ENCODE data around the gene TSPAN5.

The TSPAN5 gene

GRCh38 chr4:98516441-98517217 lies 141.8 kb downstream of the TSPAN5 start:
- no peak overlapping the region for H3K9ac ChIP-seq (ENCODE audit: low read depth, low read length, poor library complexity)
- no peak overlapping the region for H4K8ac ChIP-seq (ENCODE audit: low read depth, low read length)
- DNase-seq (ENCODE audit: low spot score), result no peak
- no peak overlapping the region for H4K91ac ChIP-seq (ENCODE audit: low read depth, low read length, poor library complexity)
- H3K27ac ChIP-seq (replicated peaks; ENCODE audit: low read length), result no peak overlapping the region
- H2BK120ac ChIP-seq (ENCODE audit: low read depth, low read length), result no peak overlapping the region
- no peaks in the 10 kb centered on the region for H3K79me1 ChIP-seq (ENCODE audit: low read depth, low read length)
- H3K4me1 ChIP-seq (ENCODE audit: control insufficient read depth in 2 of 2, insufficient read depth in 1 of 2, low read depth in 1 of 2, low read length in 2 of 2), result peaks cover 7 to 11% of the 10 kb centered on the region in 2 donors
- no peak overlapping the region for H2AFZ ChIP-seq (ENCODE audit: low read length)
- no peak overlapping the region for H2BK12ac ChIP-seq (ENCODE audit: low read length)
- no peak overlapping the region for H2BK5ac ChIP-seq (ENCODE audit: low read length)
- no peak overlapping the region for H3K14ac ChIP-seq (ENCODE audit: low read length)
- H3K9me3 ChIP-seq (replicated peaks in 1 of 2; ENCODE audit: control insufficient read depth in 2 of 2, insufficient read depth in 1 of 2, low read depth in 1 of 2, low read length in 2 of 2), result no peaks in the 10 kb centered on the region
- no peaks in the 10 kb centered on the region for H3K36me3 ChIP-seq (replicated peaks in 1 of 2; ENCODE audit: control insufficient read depth in 2 of 2, insufficient read depth in 2 of 2, low read length in 2 of 2)
- H2AK5ac ChIP-seq (ENCODE audit: low read depth, low read length), result no peak overlapping the region
- H3K4me3 ChIP-seq (ENCODE audit: low read length in 2 of 2), result no peak overlapping the region
- no peak overlapping the region for H3K18ac ChIP-seq (ENCODE audit: low read length)
- WGBS, 2 donors (ENCODE audit: extremely low coverage in 2 of 2, insufficient read length in 2 of 2, insufficient replicate concordance in 1 of 2), result no CpG with 5 or more reads among the region's 5 CpGs
- H2BK15ac ChIP-seq (ENCODE audit: low read length), result no peak overlapping the region
- H3K4ac ChIP-seq (ENCODE audit: low read length), result no peak overlapping the region
- H3K27me3 ChIP-seq (ENCODE audit: control insufficient read depth in 3 of 3, insufficient read depth in 3 of 3, low read depth in 1 of 3, low read length in 3 of 3), result no peaks in the 10 kb centered on the region
- H3K4me2 ChIP-seq (ENCODE audit: insufficient read depth, low read length, poor library complexity, severe bottlenecking), result no peak overlapping the region
- H3K23ac ChIP-seq (ENCODE audit: low read depth, low read length, poor library complexity), result no peak overlapping the region

- Histone ChIP-seq H3K27ac (replicated peaks; ENCODE audit: low read length) (no peak overlapping the region), H3K4me3 (ENCODE audit: low read length in 2 of 2) (no peak overlapping the region), H3K36me3 (replicated peaks in 1 of 2; ENCODE audit: control insufficient read depth in 2 of 2, insufficient read depth in 2 of 2, low read length in 2 of 2) (no peaks in the 10 kb centered on the region), H2BK15ac (ENCODE audit: low read length) (no peak overlapping the region), H4K91ac (ENCODE audit: low read depth, low read length, poor library complexity) (no peak overlapping the region), H3K23ac (ENCODE audit: low read depth, low read length, poor library complexity) (no peak overlapping the region), H4K8ac (ENCODE audit: low read depth, low read length) (no peak overlapping the region), H3K9ac (ENCODE audit: low read depth, low read length, poor library complexity) (no peak overlapping the region), H3K14ac (ENCODE audit: low read length) (no peak overlapping the region), H2AK5ac (ENCODE audit: low read depth, low read length) (no peak overlapping the region), H3K79me1 (ENCODE audit: low read depth, low read length) (no peaks in the 10 kb centered on the region), H3K27me3 (ENCODE audit: control insufficient read depth in 3 of 3, insufficient read depth in 3 of 3, low read depth in 1 of 3, low read length in 3 of 3) (no peaks in the 10 kb centered on the region), H2BK12ac (ENCODE audit: low read length) (no peak overlapping the region), H3K4me1 (ENCODE audit: control insufficient read depth in 2 of 2, insufficient read depth in 1 of 2, low read depth in 1 of 2, low read length in 2 of 2) (peaks cover 7 to 11% of the 10 kb centered on the region in 2 donors), H2AFZ (ENCODE audit: low read length) (no peak overlapping the region), H3K9me3 (replicated peaks in 1 of 2; ENCODE audit: control insufficient read depth in 2 of 2, insufficient read depth in 1 of 2, low read depth in 1 of 2, low read length in 2 of 2) (no peaks in the 10 kb centered on the region), H3K4ac (ENCODE audit: low read length) (no peak overlapping the region), H2BK5ac (ENCODE audit: low read length) (no peak overlapping the region), H2BK120ac (ENCODE audit: low read depth, low read length) (no peak overlapping the region), H3K18ac (ENCODE audit: low read length) (no peak overlapping the region), H3K4me2 (ENCODE audit: insufficient read depth, low read length, poor library complexity, severe bottlenecking) (no peak overlapping the region)
- WGBS, 2 donors (ENCODE audit: extremely low coverage in 2 of 2, insufficient read length in 2 of 2, insufficient replicate concordance in 1 of 2), result no CpG with 5 or more reads among the region's 3 CpGs
- no peak for DNase-seq (ENCODE audit: low spot score)
Observed at GRCh38 chr4:98516042-98516440, 142.4 kb downstream of the TSPAN5 start.

GRCh38 chr4:98515470-98515809 lies 143.0 kb downstream of the TSPAN5 start:
- no peaks in the 10 kb centered on the region for H3K79me1 ChIP-seq (ENCODE audit: low read depth, low read length)
- H3K36me3 ChIP-seq (replicated peaks in 1 of 2; ENCODE audit: control insufficient read depth in 2 of 2, insufficient read depth in 2 of 2, low read length in 2 of 2), result no peaks in the 10 kb centered on the region
- no peak overlapping the region for H3K4me2 ChIP-seq (ENCODE audit: insufficient read depth, low read length, poor library complexity, severe bottlenecking)
- H4K8ac ChIP-seq (ENCODE audit: low read depth, low read length), result no peak overlapping the region
- H3K27ac ChIP-seq (replicated peaks; ENCODE audit: low read length), result no peak overlapping the region
- no peak overlapping the region for H3K18ac ChIP-seq (ENCODE audit: low read length)
- no peak overlapping the region for H4K91ac ChIP-seq (ENCODE audit: low read depth, low read length, poor library complexity)
- no peak for DNase-seq (ENCODE audit: low spot score)
- H2AK5ac ChIP-seq (ENCODE audit: low read depth, low read length), result no peak overlapping the region
- no peak overlapping the region for H2BK120ac ChIP-seq (ENCODE audit: low read depth, low read length)
- no peak overlapping the region for H3K23ac ChIP-seq (ENCODE audit: low read depth, low read length, poor library complexity)
- H2BK12ac ChIP-seq (ENCODE audit: low read length), result no peak overlapping the region
- H2AFZ ChIP-seq (ENCODE audit: low read length), result no peak overlapping the region
- H3K4ac ChIP-seq (ENCODE audit: low read length), result no peak overlapping the region
- no CpG with 5 or more reads among the region's 1 CpG for WGBS, 2 donors (ENCODE audit: extremely low coverage in 2 of 2, insufficient read length in 2 of 2, insufficient replicate concordance in 1 of 2)
- H3K9ac ChIP-seq (ENCODE audit: low read depth, low read length, poor library complexity), result no peak overlapping the region
- H3K27me3 ChIP-seq (ENCODE audit: control insufficient read depth in 3 of 3, insufficient read depth in 3 of 3, low read depth in 1 of 3, low read length in 3 of 3), result no peaks in the 10 kb centered on the region
- H3K14ac ChIP-seq (ENCODE audit: low read length), result no peak overlapping the region
- H2BK15ac ChIP-seq (ENCODE audit: low read length), result no peak overlapping the region
- H3K4me1 ChIP-seq (ENCODE audit: control insufficient read depth in 2 of 2, insufficient read depth in 1 of 2, low read depth in 1 of 2, low read length in 2 of 2), result peaks cover 7 to 11% of the 10 kb centered on the region in 2 donors
- no peak overlapping the region for H3K4me3 ChIP-seq (ENCODE audit: low read length in 2 of 2)
- H3K9me3 ChIP-seq (replicated peaks in 1 of 2; ENCODE audit: control insufficient read depth in 2 of 2, insufficient read depth in 1 of 2, low read depth in 1 of 2, low read length in 2 of 2), result no peaks in the 10 kb centered on the region
- no peak overlapping the region for H2BK5ac ChIP-seq (ENCODE audit: low read length)

- H2BK12ac ChIP-seq (ENCODE audit: low read length), result no peak overlapping the region
- H3K9me3 ChIP-seq (replicated peaks in 1 of 2; ENCODE audit: control insufficient read depth in 2 of 2, insufficient read depth in 1 of 2, low read depth in 1 of 2, low read length in 2 of 2), result no peaks in the 10 kb centered on the region
- H3K27me3 ChIP-seq (ENCODE audit: control insufficient read depth in 3 of 3, insufficient read depth in 3 of 3, low read depth in 1 of 3, low read length in 3 of 3), result no peaks in the 10 kb centered on the region
- H3K4me3 ChIP-seq (ENCODE audit: low read length in 2 of 2), result no peak overlapping the region
- no peak overlapping the region for H2BK15ac ChIP-seq (ENCODE audit: low read length)
- H2BK120ac ChIP-seq (ENCODE audit: low read depth, low read length), result no peak overlapping the region
- H3K4me2 ChIP-seq (ENCODE audit: insufficient read depth, low read length, poor library complexity, severe bottlenecking), result no peak overlapping the region
- H3K18ac ChIP-seq (ENCODE audit: low read length), result no peak overlapping the region
- H3K23ac ChIP-seq (ENCODE audit: low read depth, low read length, poor library complexity), result no peak overlapping the region
- H3K4ac ChIP-seq (ENCODE audit: low read length), result no peak overlapping the region
- H2BK5ac ChIP-seq (ENCODE audit: low read length), result no peak overlapping the region
- no peak overlapping the region for H2AK5ac ChIP-seq (ENCODE audit: low read depth, low read length)
- no CpG with 5 or more reads among the region's 4 CpGs for WGBS, 2 donors (ENCODE audit: extremely low coverage in 2 of 2, insufficient read length in 2 of 2, insufficient replicate concordance in 1 of 2)
- no peaks in the 10 kb centered on the region for H3K36me3 ChIP-seq (replicated peaks in 1 of 2; ENCODE audit: control insufficient read depth in 2 of 2, insufficient read depth in 2 of 2, low read length in 2 of 2)
- no peaks in the 10 kb centered on the region for H3K79me1 ChIP-seq (ENCODE audit: low read depth, low read length)
- DNase-seq (ENCODE audit: low spot score), result no peak
- no peak overlapping the region for H3K27ac ChIP-seq (replicated peaks; ENCODE audit: low read length)
- no peak overlapping the region for H4K91ac ChIP-seq (ENCODE audit: low read depth, low read length, poor library complexity)
- no peak overlapping the region for H2AFZ ChIP-seq (ENCODE audit: low read length)
- no peak overlapping the region for H4K8ac ChIP-seq (ENCODE audit: low read depth, low read length)
- no peak overlapping the region for H3K14ac ChIP-seq (ENCODE audit: low read length)
- H3K4me1 ChIP-seq (ENCODE audit: control insufficient read depth in 2 of 2, insufficient read depth in 1 of 2, low read depth in 1 of 2, low read length in 2 of 2), result peaks cover 8 to 13% of the 10 kb centered on the region in 2 donors
- H3K9ac ChIP-seq (ENCODE audit: low read depth, low read length, poor library complexity), result no peak overlapping the region
Observed at GRCh38 chr4:98514741-98515469, 143.5 kb downstream of the TSPAN5 start.
